NCI-H748 (cell line): ENCODE data around the gene CHST6.
A peak's percentile ranks its signal among the peaks of the same experiment; 100 is the strongest.
"Not testable (repeated sequence)": the region's sequence is repeated elsewhere in the genome, so short reads cannot be mapped to it uniquely, and the experiment has no call there.

ENCODE experiments used
- DNase-seq: peaks from one replicate; lab custom pipeline; 2025; ENCODE audit not compliant: unreplicated experiment; lab: John Stamatoyannopoulos, UW

CHST6 gene

DNA sequence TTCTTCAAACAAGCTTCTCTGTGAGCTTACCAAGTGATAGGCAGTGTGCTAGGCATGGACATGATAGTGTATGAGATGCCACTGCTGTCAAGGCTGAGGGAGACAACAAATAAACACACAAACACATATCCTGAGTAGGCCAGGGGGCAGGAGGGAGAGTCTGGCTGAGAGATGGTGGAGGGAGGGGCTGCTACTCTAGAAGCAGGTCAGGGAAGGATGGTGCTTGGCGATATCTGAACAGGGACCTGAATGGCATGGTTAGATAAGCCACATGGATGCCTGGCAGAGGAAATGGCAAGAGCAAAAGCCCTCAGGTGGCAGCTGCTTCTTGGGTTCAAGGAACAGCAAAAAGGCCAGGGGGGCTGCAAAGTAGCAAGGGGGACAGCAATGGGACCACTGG lies 8.6 kb upstream of the CHST6 start:
- no peak for DNase-seq

DNA sequence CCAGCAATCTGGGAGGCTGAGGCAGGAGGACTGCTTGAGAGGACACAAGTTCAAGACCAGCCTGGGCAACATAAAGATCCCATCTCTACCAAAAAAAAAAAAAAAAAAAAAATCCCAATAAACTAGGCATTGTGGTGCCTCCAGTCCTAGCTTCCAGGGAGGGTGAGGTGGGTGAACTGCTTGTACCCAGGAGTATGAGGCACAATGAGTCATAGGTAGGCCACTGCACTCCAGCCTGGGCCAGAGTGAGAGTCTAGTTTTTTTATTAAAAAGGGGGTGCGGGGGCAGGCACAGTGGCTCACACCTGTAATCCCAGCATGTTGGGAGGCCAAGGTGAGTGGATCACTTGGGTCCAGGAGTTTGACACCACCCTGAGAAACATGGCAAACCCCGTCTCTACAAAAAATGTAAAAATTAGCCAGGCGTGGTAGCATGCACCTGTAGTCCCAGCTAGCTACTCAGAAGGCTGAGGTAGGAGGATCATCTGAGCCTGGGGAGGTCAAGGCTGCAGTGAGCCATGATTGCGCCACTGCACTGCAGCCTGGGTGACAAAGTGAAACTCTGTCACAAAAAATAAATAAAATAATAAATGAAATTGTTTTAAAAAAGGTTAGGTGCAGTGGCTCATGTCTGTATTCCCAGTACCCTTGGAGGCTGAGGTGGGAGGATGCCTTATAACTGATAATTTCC lies 7.8 kb upstream of the CHST6 start:
- no peak for DNase-seq

DNA sequence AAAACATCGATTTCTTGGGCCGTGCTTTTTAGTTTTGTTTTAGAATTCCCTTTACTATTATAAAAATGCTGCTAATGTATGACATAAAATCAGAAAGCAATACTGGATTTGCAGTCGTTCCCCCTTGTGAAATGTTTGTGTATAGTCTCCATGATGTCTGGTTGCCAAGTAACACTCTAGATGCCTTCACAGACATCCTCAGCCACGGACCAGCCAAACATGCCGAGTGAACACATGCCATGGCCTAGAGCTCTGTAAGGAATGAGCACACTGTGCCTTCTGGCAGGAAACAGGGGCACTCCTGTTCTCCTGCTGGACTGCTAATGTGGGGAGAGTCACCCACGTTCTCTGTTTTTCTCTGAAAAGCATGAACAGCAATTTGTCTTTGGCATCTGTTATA lies 6.6 kb upstream of the CHST6 start:
- DNase-seq, result not testable (repeated sequence)

DNA sequence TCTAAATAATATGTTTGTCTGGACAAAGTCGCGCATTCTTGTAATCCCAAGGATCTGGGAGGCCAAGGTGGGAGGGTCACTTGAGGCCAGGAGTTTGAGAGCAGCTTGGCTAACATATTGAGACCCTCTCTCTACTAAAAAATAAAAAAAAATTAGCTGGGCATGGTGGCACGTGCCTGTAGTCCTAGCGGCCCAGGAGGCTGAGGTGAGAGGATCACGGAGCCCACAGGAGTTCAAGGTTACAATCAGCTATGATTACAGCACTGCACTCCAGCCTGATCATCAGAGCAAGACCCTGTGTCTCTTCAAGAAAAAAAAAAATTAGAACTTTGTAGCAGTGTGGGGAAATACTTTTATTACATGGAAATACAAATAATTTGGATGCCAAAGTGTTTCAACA lies 6.1 kb upstream of the CHST6 start:
- DNase-seq, result no peak

DNA sequence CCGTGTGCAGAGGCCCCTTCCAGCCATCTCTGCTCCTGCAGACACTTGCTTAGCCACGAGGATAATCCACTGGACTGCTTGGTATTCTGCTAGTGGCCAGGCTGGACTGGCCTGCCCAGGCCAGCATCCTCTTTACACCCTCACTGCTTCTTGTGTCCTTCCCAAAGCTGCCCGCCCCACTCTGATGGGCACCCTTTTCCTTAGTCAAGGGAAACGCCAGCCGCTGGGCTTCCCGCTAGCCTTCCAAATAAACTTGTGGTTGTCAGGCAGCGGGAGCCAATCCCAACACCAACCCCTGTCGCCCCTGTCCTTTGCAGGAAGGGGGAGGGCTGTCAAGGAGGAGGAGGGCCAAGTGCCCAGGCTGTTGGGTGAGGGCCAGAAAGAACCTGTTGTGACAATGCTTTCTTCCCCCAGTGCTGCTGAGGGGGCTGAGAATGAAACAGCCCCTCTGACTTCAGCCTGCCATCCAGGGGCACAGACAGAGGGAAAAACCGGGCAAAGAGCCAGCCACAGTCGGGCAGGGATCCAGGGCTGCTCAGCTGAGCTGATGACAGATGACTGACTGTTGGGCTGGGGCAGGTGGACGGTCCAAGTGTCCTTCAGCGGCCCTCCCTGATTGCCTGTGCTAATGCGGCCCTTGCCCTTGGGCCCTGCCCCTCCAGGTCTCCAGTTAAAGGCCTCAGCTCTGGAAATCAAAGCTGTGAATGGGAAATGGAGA lies 3.5 kb upstream of the CHST6 start:
- DNase-seq, result peak; percentile 47

DNA sequence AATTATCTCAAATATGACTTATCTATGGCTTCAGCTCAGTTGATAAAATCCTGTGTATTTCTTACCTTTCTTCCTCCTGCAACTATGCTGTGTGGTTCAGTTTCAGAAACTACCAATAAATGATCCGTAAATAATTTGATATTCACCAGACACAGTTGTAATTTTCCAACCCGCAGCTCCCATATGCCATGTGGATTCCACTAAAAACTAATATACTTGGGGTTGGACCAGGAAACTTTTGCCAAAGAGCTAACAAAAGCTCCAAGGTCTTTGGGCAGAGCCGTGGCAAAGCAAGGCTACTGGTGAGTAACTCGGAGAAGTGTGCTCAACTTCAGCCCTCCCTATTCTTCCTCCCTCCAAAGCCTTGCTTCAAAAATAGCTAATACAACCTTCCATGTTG lies 2.3 kb upstream of the CHST6 start:
- no peak for DNase-seq

GRCh38 chr16:75494661-75495075 lies 573 bp downstream of the CHST6 start:
- DNase-seq, result no peak

DNA sequence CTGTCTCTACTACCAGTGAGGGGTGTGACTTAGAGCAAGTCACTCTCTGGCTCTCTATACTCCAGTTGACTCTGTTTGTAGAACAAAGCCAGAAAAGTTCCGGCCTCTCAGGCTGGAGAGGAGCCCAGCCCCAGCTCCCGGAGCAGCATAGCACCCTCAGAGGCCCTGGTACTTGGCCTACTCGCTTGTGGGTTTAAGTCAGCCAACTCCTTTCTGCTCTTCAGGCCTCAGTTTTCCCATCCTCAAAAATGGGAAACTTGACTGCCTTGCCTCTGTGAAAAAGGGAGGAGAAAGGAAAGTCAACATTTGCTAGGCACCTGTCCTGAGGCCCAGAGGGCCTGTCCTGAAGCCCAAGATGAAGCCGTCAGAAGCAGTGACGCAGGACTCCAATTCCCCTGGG lies 1.1 kb downstream of the CHST6 start:
- no peak for DNase-seq

- peak; percentile 10 for DNase-seq
These were observed 3.4 kb downstream of the CHST6 start for GRCh38 chr16:75491876-75492275.

DNA sequence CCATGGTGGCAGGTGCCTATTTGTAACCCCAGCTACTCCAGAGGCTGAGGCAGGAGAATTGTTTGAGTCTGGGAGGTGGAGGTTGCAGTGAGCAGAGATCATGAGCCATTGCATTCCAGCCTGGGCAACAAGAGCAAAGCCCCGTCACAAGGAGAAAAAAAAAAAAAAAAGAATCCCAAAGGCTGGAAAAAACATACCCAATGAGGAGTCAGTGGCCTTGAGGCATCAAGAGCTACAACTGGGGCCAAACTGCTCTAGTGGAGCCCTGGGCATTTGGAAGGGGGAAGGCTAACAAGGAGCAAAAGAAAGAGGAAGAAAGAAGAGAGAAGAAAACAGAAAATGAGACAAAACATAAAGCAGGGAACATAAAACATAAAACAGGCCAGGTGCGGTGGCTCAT lies 6.9 kb downstream of the CHST6 start:
- no peak for DNase-seq

- DNase-seq, result no peak
These were observed 8.4 kb downstream of the CHST6 start for GRCh38 chr16:75486676-75487313.

DNA sequence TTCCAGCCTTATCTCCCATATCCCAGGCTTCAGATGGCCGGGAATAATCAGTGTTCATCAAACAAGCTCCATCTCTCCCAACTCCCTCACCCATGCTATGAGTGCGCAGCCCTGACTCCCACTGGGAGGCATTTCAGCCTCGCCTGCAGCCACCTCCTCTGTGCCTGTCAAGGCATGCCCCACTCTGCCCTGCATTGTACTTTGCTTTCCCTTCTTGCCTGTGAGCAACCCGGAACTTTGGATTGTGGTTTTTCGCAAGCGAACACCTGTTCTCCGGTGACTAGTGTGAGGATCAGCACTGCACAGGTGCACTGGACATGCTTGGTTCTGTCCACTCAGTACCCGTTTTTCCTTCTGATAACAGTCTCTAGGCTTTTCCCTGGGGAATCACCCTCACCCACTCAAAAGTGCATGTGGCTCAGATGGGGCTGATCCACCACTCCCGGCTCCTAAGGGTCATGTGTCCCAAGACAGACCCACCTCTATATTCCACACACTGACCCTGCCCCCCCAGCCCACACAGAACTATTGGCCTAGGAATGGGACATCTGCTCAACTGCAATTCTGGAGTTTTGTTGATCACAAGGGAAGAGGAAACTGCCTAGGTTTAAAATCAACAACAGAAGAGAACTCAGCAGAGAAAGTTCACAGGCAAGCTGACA lies 9.1 kb downstream of the CHST6 start:
- no peak for DNase-seq

GRCh38 chr16:75485230-75486013 lies 9.8 kb downstream of the CHST6 start:
- no peak for DNase-seq

- no peak for DNase-seq
These were observed 12.0 kb downstream of the CHST6 start for GRCh38 chr16:75483222-75483621.

GRCh38 chr16:75482434-75483205 lies 12.6 kb downstream of the CHST6 start:
- DNase-seq, result no peak

DNA sequence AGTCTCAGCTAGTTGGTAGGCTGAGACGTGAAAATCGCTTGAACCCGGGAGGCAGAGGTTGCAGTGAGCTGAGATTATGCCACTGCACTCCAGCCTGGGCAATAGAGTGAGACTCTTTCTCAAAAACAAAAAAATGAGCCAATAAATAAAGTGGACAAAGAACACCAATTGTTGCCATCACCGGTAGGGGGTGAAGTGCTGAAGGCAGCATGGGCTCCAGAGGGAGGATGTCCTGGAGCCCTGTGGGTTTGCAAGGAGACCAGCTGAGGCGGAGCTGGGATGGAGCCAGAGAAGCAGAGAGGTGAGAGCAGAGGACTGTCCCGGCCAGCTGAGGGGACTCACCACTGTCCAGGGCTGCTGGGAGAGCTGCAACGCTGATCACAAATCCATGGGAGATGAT lies 13.8 kb downstream of the CHST6 start:
- DNase-seq, result no peak

- DNase-seq, result no peak
These were observed 15.7 kb downstream of the CHST6 start for GRCh38 chr16:75479421-75479990.

DNA sequence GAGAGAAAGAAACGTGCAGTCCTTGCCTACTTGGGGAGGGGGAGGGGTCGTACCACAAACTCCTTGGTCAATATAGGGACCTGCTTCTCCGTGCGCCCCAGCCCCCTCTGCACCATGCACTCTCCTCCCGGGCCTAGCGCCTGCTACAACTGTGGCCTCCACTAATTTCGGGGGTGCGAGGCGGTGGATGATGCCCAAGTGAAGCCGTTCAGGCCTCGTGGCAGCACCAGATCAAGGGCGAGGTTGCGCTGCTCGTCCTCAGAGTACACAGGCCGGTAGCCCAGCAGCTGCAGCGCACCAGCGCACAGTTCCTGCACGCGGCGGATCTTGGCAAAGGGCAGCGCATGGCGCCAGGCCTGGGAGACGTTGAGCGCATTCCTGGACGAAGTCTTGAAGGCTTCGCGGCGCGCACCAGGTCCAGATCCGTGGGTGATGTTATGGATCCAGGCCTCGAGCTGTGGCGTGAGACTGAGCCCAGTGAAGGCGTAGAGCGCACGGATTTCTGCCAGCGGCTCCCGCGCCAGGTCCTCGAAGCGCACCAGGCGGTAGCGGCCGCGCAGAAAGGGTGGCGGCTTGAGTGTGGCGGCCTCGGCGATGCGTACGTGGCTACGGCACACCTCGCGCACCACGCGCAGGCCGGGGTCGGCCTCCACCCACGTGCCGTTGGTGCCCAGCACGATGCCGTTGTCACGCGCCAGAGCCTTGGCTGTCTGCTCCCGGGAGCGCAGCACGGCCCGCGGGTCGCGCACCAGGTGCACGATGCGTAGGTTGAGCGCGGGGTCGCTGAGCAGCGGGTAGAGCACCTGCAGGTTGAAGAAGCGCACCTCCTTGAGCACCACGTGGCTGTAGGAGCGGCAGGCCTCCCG lies 16.5 kb downstream of the CHST6 start:
- DNase-seq, result no peak
